A549 (cell line): ENCODE results near the gene MCTS1.
A peak's percentile ranks its signal among the peaks of the same experiment; 100 is the strongest.

ENCODE experiments used
- CTCF ChIP-seq: fragments of >200 bp; sonication (Bioruptor Twin); formaldehyde crosslinking; IDR thresholded peaks from 3 replicates; pipeline ENCODE4 v1.5.1; 2016
- JUNB ChIP-seq: fragments of >200 bp; sonication (Bioruptor Twin); formaldehyde crosslinking; IDR thresholded peaks from 2 replicates; pipeline ENCODE4 v1.6.1; 2016
- MAZ ChIP-seq: fragments of 150-350 bp; IDR thresholded peaks from 2 replicates; pipeline ENCODE4 v1.6.1; 2014; ENCODE audit warnings: antibody characterized with exemption, low read depth, low read length, borderline replicate concordance
- POLR2A ChIP-seq: IDR thresholded peaks from 2 replicates; pipeline ENCODE4 v1.6.1; 2012; ENCODE audit warnings: mild to moderate bottlenecking, low read length
- REST ChIP-seq: fragments of 200-600 bp; sonication (generic); IDR thresholded peaks from 2 replicates; pipeline ENCODE4 v1.6.1; 2016; ENCODE audit warnings: antibody characterized with exemption, mild to moderate bottlenecking, moderate library complexity
- USF2 ChIP-seq: fragments of 450-650 bp; IDR thresholded peaks from 2 replicates; pipeline ENCODE4 v1.6.1; 2014; ENCODE audit warnings: antibody characterized with exemption

- TF ChIP-seq REST (peak; percentile 62), MAZ (peak; percentile 33; the same call in 1 of the 2 replicates), POLR2A (peak; percentile 44; the same call in 1 of the 2 replicates), CTCF (no peak), USF2 (peak; percentile 79), JUNB (no peak)
Measured at GRCh38 chrX:120560842-120561633, 42.9 kb upstream of the MCTS1 start, which contains the start of gene CUL4B.
